T follicular helper cell (primary cell): ENCODE measurements around the gene PLPP2.

Experiments used
- DNase-seq: peaks from one replicate; pipeline ENCODE4 v3.0.0-alpha.2; 2020; ENCODE audit warnings: low read depth

Gene PLPP2

DNA sequence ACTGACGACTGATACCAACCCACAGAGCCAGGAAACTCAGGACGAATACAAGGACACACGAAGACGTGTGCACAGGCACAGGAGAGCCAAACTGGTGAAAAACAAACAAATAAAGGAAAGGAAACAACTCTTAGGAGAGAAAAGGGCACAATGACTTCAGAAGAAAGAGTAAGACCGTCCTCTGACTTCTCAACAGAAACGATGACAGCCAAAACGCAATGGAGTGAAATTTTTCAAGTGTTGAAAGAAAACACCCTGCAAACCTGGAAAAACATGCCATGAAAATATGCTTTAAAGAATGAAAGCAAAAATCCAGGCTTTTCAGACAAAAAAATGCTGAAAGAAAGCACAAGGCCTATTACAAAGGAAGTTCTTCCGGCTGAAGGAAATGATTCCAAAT lies 24.6 kb upstream of the PLPP2 start:
- no peak for DNase-seq

- DNase-seq: no peak
Observed at GRCh38 chr19:313988-314815, 23.0 kb upstream of the PLPP2 start.

DNA sequence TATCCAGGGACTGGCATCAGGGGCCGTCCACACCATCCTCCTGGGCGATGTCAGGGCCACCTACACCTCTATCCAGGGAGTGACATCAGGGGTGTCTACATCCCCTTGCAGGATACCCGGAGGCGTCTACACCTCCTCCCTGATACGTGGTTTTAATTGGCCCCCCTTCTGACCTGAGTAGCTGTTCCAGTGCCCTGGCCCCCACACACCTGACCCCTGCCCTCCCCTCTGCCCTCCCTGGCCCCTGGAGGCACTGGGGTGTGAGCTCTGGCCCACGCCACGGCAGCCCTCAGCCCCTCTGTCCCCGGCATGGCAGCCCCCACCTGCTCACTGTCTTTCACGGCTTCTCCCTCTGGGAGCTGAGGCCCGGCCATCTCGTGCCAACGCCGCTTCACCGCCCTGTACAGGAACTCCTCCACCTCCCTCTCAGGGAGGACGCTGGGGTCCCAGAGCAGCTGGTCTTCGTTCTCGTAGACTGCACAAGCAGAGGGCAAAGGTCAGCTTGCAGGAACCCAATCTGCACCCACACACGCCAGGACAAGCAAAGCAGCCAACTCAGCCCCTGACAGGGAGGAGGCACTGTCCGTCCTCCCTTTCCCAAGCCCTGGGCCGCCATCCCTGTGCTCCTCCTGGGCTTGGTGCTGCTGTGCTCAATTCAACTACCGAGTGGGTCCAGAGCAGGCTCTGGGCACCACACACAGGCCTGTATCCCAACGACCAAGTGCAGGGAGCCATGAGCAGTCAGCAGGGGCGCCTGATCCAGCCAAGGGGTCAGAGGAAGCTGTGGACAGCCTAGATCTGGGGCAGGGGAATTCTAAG lies 22.2 kb upstream of the PLPP2 start:
- no peak for DNase-seq

DNA sequence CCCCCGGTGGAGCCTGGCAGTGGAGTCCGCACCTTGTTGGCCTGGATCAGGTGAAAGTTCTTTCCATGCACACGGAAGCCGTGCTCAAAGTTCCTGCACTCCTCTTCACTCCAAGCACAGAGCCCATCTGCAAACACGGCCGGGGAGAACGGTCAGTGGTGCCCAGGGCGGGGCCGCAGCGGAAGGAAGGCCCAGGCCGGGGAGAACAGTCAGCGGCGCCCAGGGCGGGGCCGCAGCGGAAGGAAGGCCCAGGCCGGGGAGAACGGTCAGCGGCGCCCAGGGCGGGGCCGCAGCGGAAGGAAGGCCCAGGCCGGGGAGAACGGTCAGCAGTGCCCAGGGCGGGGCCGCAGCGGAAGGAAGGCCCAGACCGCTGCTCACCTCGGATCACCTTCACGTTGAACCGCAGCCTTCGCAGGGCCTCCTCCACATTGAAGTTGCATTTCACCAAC lies 20.6 kb upstream of the PLPP2 start:
- DNase-seq: no peak

DNA sequence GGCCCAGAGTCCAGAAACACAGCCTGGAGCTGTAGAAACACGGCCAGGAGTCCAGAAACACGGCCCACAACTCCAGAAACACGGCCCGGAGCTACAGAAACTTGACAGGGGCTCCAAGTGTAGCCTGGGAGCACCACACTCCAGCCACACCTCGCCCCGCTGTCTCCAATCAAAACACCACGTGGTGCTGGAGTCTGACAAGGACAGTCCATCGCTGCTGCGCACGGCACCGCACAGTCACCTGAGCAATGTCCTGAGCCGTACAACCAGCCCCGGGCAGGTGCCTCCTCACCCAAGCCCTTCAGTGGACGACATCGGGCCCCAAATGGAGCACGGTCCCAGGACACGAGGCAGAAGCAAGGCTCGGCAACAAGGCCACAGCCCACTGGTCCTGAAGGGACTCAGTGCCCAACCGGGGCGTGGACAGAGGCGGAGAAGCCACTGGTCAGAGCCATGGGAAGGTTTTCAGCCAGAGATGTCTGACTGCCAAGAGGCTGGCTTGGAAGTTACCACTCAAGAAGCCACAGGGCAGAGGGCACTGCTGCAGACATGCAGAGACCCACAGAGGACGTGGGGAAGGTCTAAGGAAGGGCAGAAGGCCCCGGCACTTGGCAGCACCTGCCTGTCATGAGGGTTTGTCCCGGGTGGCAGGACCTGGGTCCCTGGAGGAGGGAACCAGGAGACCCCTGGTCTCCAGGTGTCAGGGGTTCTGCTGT lies 19.7 kb upstream of the PLPP2 start:
- no peak for DNase-seq

DNA sequence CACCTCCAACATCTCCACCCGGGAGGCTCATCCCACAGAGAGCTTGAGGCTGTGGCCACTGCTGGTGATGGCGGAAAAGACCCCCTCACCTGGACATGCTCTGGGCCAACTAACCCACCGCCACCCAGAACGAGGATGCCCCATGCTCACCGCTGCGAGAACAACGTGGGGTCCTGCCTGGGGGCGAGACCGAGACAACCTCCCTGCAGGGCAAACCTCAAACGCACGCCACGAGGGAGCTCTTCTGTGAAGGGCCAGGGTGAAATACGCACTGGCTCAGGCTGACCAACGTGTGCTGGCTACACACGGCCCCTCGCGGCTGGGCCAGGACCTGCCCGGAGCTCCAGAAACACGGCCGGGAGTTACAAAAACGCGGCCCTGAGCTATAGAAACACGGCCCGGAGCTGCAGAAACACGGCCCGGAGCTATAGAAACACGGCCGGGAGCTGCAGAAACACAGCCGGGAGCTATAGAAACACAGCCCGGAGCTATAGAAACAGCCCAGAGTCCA lies 19.0 kb upstream of the PLPP2 start:
- DNase-seq: no peak

GRCh38 chr19:309206-309565 lies 18.0 kb upstream of the PLPP2 start:
- DNase-seq: no peak

DNA sequence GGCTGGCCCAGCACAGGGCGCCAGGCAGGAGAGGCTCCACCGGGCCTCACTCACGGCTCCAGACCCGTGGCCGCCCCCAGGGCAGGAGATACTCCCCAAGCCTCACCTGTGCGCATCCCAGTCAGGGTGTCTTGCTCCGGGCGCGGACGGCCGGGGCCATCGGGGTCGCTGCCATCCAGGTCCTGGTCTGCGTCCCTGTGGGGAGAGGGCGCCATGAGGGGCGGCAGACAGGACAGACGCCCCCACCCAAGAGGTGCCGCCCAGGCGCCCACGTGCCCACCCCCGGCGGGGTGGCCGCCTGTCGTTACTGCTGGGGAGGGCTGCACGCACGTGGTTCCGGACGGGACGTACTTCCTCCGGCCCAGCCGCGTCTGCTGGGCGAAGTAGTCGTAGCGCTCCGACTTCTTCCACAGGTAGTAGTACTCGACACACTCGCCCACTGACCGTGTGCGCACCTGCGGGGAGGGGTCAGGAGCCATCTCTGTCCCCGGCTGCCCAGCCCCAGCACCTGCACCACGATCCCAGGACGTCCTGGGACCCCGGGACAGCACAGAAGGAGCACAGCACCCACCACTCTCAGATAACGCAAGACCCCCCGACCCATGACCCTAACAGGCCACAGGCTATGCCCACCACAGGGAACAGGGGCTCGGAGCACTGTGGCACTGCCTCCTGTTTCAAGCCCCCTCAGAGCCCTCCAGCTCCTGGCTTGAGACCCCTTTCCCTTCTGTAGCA lies 17.4 kb upstream of the PLPP2 start:
- no peak for DNase-seq

- no peak for DNase-seq
Observed at GRCh38 chr19:307793-308420, 16.7 kb upstream of the PLPP2 start.

DNA sequence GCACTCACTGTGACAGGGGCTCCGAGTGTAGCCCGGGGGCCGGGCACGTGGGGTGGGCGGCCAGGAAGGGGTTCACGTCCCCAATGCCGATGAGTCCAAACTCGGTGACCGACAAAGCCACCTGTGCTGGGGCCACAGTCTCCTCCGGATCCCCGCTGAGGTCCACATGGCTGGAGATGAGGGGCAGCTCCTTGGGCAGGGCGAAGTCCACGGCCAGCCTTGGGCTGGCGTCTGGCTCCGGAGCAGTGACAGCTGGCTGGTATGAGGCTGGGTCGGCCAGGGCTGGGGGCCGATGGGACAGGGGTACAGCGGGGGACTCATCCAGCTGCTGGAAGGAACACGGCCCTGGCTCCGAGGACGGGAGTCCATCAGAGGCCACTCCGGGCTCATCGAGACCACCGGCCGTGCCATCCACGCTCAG lies 15.9 kb upstream of the PLPP2 start:
- DNase-seq: no peak

DNA sequence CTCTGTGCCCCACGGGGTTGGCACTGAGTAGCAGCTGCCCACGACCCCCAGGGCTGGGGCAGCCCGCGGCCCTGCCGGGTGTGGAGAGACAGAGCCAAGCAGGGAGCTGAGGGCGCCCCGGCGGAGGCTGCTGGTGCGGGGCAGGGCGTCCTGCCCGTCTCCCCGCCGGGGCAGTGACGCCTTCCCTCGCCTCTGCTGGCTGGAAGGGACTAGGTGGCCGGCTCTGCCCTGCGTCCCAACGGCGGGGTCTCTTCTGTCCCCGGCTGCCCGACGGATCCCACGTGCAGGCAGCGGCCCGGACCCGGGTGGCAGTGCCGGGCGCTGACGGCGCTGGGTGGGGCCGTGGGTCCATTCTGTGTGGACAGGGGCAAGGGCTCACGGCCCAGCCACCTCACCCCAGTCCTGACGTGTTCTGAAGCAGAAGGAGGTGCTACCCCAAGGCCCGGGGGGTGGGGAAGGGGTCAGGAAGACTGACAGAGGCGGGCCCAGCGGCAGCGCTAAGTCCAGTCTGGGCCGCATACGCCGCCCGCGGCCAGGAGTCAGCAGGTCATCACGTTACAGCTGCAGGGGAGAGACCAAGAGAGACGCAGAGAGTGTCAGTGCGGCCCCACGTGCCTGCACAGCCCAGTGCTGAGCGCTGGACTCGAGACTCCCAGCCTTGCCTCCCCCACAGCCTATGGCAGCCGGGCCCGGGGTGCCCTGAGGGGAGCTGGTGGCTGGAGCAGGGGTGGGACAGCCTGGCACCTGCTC lies 15.1 kb upstream of the PLPP2 start:
- DNase-seq: no peak

- no peak for DNase-seq
Observed at GRCh38 chr19:305240-306150, 14.3 kb upstream of the PLPP2 start.

- DNase-seq: no peak
Observed at GRCh38 chr19:296476-297225, 5.4 kb upstream of the PLPP2 start.

- DNase-seq: no peak
Observed at GRCh38 chr19:295687-296370, 4.6 kb upstream of the PLPP2 start.

GRCh38 chr19:294946-295686 lies 3.9 kb upstream of the PLPP2 start:
- DNase-seq: no peak

GRCh38 chr19:294341-294945 lies 3.2 kb upstream of the PLPP2 start:
- no peak for DNase-seq
